Lower lobe of right lung (tissue), 2 donors: ENCODE data around the gene ERCC2. TPM values are rescaled to one million over a fixed set of nuclear protein-coding genes. Genes with fewer than 3 reads are reported as not detected.

Experiments
- ATAC-seq, 2 donors: fragments of 200-7000 bp; cut with Tn5 transposase; one replicate each; pipeline ENCODE4 v1.9.1; 2020 to 2022; ENCODE audit warnings: mild to moderate bottlenecking in 2 of 2, moderate library complexity in 2 of 2
- DNase-seq: peaks from one replicate; pipeline ENCODE4 v3.0.0-alpha.2; 2020
- H3K27ac ChIP-seq: fragments of 200-600 bp; one replicate; pipeline ENCODE4 v1.8.0; 2022
- H3K27me3 ChIP-seq: fragments of 200-600 bp; one replicate; pipeline ENCODE4 v1.8.0; 2022; ENCODE audit warnings: low read depth
- H3K36me3 ChIP-seq: fragments of 200-600 bp; one replicate; pipeline ENCODE4 v1.8.0; 2022; ENCODE audit warnings: mild to moderate bottlenecking
- H3K4me1 ChIP-seq: fragments of 200-600 bp; one replicate; pipeline ENCODE4 v1.8.0; 2022
- H3K4me3 ChIP-seq: fragments of 200-600 bp; one replicate; pipeline ENCODE4 v1.8.0; 2022; ENCODE audit warnings: mild to moderate bottlenecking
- H3K9me3 ChIP-seq: fragments of 200-600 bp; one replicate; pipeline ENCODE4 v1.8.0; 2022
- intact Hi-C: fragments of 100-400 bp; cut with DNase I; formaldehyde crosslinking; loops from one replicate; pipeline ENCODE4 v1.11.0; 2022
- total RNA-seq: library from RNA; stranded (reverse); fragmentation: NEBNext Ultra II Directional; extraction: Animal tissue kit (Norgen Biotek cat#: 25700); gene quantifications from one replicate; pipeline ENCODE4 v1.2.1, GENCODE V29; 2021
- TF ChIP-seq, protein P1 (sequence below): fragments of 200-600 bp; IDR thresholded peaks from one replicate; pipeline ENCODE4 v1.8.0; 2022; ENCODE audit warnings: antibody characterized with exemption, mild to moderate bottlenecking
- donor health status: DM: no; HTN: yes; CAD: no; lungs with severe emphysema.

ERCC2 gene
- total RNA-seq, 1 donor from 2014 or later = 14.0 TPM

DNA sequence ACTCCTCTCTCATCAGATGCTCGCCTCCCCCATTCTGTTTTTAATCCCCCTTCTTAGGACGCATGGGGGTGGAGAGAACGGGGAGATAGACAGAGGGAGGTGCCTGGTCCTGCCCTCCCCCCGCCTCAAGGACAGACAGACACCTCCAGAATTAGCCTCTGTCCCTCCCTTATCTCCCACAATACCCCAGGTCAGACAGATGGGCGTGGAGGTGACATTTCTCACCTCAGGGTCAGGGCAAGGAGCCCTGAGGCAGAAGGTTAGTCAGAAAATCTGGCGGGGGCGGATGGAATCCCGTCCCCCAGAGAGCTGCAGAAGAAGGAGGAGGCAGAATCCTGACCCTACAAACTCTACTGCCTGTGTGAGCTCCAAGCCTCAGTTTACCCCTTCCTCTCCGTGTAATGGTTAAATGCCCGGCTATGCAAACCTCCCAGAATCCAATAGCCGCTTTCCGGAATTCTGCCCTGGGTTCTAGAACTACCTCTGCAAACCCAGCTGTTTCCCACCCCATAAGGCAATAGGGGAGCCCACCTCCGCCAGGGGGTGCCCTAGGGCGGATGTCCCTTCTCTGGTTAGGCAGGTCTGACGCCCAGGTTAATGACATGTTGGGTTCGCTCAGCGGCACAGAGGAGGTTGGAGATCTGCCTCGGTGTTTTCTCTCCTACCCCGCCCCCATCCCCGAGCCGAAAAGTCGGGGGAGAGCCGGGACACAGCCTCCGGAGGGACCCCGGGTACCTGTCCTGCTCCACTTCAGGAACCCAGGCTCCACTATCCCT is 33.6 kb upstream of the ERCC2 start:
- no peaks in the 10 kb centered on the region for H3K9me3 ChIP-seq
- peaks cover 50% of the 10 kb centered on the region for H3K4me1 ChIP-seq
- H3K27me3 ChIP-seq = peaks cover 4% of the 10 kb centered on the region
- intact Hi-C loops = no loop called here
- TF ChIP-seq, protein P1, sequence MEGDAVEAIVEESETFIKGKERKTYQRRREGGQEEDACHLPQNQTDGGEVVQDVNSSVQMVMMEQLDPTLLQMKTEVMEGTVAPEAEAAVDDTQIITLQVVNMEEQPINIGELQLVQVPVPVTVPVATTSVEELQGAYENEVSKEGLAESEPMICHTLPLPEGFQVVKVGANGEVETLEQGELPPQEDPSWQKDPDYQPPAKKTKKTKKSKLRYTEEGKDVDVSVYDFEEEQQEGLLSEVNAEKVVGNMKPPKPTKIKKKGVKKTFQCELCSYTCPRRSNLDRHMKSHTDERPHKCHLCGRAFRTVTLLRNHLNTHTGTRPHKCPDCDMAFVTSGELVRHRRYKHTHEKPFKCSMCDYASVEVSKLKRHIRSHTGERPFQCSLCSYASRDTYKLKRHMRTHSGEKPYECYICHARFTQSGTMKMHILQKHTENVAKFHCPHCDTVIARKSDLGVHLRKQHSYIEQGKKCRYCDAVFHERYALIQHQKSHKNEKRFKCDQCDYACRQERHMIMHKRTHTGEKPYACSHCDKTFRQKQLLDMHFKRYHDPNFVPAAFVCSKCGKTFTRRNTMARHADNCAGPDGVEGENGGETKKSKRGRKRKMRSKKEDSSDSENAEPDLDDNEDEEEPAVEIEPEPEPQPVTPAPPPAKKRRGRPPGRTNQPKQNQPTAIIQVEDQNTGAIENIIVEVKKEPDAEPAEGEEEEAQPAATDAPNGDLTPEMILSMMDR = peak; percentile 53
- H3K4me3 ChIP-seq = peak overlapping the region; percentile 76
- ATAC-seq (peak; percentile 20 to 34), DNase-seq (peak; percentile 75)
- no peaks in the 10 kb centered on the region for H3K36me3 ChIP-seq
- H3K27ac ChIP-seq = peak overlapping the region; percentile 93

DNA sequence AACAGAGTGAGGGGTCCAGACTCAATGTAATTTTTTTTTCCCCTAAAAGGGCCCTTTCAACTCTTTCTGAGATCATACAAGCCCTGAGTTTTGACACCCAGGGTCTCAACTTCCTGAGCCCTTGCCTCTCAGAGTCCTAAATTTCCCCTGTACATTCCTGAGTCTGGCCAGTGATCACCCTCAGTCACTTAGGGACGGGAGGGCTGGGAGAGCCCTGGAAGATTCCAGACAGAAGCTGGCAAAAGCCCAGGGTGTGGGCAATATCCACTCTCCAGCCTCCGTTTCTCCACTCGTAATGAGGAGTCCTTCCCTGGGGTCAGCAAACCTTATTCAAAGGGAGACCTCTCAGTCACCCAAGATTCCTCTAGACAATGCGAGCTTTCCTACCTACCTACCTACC is 32.9 kb upstream of the ERCC2 start:
- no peaks in the 10 kb centered on the region for H3K9me3 ChIP-seq
- no peak overlapping the region for H3K4me3 ChIP-seq
- H3K36me3 ChIP-seq = no peaks in the 10 kb centered on the region
- H3K4me1 ChIP-seq = peaks cover 55% of the 10 kb centered on the region
- intact Hi-C loops = no loop called here
- ATAC-seq = no peak
- TF ChIP-seq, protein P1 = no peak
- H3K27ac ChIP-seq = peak overlapping the region; percentile 93
- DNase-seq = no peak
- H3K27me3 ChIP-seq = peaks cover 4% of the 10 kb centered on the region

DNA sequence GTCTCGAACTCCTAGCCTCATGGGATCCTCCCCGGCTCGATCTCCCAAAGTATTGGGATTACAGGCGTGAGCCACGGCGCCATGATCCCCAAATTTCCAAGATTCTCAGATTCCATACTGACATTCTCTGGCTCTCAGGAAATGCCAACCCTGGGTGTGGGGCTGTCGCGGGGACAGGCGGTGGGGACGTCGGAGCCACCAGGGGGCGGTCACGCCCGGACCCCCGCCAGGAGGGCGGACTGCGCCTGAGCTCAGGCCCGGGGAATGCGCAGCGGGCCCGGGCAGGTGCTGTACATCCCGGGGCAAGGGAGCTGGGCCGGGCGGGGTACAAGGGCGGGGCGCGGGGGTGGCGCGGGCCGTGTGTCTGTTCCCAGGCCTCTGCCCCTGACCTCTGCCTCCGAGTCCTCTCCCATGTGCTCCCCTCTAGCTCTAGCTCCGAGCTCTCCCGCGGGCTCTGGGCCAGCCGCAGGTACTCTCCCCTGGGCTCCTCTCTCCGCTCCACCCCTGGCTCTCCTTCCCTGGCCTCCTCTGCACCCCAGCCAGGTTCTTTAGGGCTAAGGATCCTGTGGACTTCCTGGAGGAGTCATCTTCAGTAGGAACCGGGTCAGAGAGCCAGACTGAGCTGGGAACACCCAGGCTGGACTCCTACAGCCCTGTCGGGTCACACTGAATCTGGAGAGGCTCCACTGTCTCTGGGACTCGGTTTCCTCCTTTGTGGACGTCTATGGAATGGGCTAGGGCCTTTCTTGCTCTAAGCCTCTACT is 32.1 kb upstream of the ERCC2 start:
- TF ChIP-seq, protein P1 = peak; percentile 58
- ATAC-seq = peak in 1 of 2 donors; percentile 20
- H3K9me3 ChIP-seq = no peaks in the 10 kb centered on the region
- DNase-seq = peak; percentile 69
- H3K27ac ChIP-seq = peak overlapping the region; percentile 93
- peak overlapping the region; percentile 28 for H3K4me3 ChIP-seq
- H3K36me3 ChIP-seq = no peaks in the 10 kb centered on the region
- peaks cover 59% of the 10 kb centered on the region for H3K4me1 ChIP-seq
- intact Hi-C loops = no loop called here
- H3K27me3 ChIP-seq = peaks cover 4% of the 10 kb centered on the region

DNA sequence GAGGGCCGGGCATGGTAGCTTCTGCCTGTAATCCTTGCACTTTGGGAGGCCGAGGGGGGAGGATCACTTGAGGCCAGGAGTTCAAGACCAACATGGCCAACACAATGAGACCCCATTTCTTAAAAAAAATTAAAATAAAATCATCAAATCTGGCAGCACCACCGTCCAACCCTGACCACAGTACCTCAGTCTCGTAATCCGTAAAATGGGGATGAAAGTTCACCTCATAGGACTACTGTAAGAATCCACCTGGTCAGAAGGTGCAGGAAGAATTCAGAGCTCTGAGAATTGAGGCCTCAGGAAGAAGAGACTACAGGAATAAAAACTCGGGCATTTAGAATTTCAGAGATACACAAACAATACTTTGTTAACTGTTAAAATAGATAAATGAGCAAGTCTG is 31.4 kb upstream of the ERCC2 start:
- ATAC-seq = no peak
- Histone ChIP-seq H3K27me3 (peaks cover 4% of the 10 kb centered on the region), H3K27ac (peak overlapping the region; percentile 93), H3K36me3 (no peaks in the 10 kb centered on the region), H3K9me3 (no peaks in the 10 kb centered on the region), H3K4me1 (peaks cover 52% of the 10 kb centered on the region), H3K4me3 (no peak overlapping the region)
- intact Hi-C loops = no loop called here
- DNase-seq = no peak
- TF ChIP-seq, protein P1 = no peak

DNA sequence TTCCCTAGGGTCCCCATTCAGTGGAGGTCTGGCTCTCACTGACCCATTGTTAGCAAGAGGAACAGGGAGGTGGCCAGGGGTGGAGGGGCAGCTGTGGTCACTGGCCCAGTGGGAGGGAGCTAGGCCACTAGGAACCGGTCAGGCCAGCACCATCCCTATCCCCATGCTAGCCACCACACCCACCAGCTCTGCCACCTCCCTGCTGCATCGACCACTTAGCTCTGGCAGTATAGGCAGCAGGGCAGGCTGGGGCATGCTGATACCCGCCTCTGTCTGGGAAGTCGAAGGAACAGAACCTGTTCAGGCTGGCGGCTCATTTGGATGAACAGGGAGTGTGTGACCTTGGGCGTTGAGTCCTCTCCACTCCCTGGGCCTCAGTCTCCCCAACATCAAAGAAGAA is 29.8 kb upstream of the ERCC2 start:
- no peaks in the 10 kb centered on the region for H3K9me3 ChIP-seq
- ATAC-seq = no peak
- peaks cover 10% of the 10 kb centered on the region for H3K27me3 ChIP-seq
- TF ChIP-seq, protein P1 = no peak
- intact Hi-C loops = no loop called here
- peaks cover 10% of the 10 kb centered on the region for H3K36me3 ChIP-seq
- H3K4me1 ChIP-seq = peaks cover 47% of the 10 kb centered on the region
- H3K4me3 ChIP-seq = no peak overlapping the region
- no peak overlapping the region for H3K27ac ChIP-seq
- DNase-seq = no peak
